Activated naive CD4-positive, alpha-beta T cell treated with anti-CD3 and anti-CD28 coated beads, Interleukin-2, amount 50 U/mL, for 16 hours (primary cell): ENCODE results near the gene DISP1.
A peak's percentile ranks its signal among the peaks of the same experiment; 100 is the strongest.

Experiments used
- DNase-seq: peaks from one replicate; pipeline ENCODE4 v3.0.0-alpha.2; 2020

Gene DISP1

GRCh38 chr1:222814536-222815439 is at the start of gene DISP1:
Gene DISP1 (plus strand): TSS chr1:222815039. CDS start chr1:222942824, 127,785 bp downstream.
- DNase-seq: peak; percentile 77

DNA sequence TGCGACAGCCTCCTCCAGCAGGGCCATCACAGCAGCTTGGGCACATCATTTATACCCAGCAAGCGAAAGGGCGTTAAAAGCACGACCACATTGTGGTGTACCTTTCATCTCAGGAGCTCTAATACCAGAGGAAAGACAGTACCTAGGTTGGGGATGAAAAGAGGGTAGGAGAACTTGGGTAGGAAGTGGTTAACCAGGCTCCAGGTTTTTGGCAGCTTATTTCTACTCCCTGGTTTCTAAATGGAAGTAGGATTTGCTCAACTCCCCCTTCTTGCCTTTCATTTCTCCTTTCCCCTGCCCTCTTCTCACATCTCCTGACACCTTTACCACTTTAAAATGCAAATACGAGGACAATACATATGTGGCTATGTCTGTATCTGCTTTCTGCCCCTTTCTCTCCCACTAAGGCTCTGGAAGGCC is 47.7 kb upstream of the DISP1 start:
- DNase-seq: no peak

GRCh38 chr1:222768592-222768991 is 46.2 kb upstream of the DISP1 start:
- no peak for DNase-seq

DNA sequence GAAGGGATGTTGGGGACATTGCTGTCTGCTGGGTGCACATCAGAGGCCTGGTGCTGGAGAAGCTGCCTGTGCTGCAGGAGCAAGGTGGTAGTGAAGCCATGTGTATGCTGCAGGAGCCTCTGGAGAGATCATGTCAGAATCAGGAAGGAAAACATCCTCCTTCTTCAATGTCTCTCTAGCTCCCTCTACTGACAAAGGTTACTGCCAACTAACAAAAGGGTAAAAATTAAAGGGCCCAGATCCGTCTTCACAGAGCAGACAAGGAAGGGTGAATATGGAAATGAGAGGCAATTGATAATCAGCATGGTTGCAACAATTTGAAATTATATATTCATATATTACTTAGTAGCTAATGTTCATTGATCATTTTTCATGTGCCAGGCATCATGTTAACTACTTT is 45.7 kb upstream of the DISP1 start:
- DNase-seq: no peak

DNA sequence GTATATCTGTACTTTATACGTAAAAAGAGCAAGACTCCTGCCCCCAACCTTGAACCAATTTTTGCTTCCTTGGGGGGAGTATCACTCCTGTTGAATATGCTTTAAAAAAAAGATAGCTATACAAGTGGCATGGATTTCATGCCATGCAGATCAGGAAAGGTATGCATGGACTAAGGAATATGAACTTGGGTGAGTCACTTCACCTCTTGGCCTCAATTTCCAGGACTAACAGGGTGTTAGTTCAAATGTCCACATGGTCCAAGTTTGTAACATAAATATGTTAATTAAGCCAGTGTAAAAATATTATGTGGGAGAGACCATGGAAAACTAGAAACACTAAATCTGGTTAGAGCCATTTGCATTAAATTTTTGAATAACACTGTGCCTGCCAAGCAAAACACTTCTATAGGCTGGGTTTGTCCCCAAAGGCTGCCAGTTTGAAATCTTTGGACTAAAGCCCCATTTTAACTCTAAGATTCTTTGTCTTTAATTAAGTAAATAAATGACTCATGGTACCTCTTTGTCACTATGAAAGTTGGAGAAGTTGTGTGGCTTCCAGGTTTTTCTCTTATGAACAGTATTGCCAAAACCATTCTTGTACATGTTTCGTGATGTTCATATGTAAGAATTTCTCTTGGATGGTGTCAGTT is 44.7 kb upstream of the DISP1 start:
- DNase-seq: no peak

DNA sequence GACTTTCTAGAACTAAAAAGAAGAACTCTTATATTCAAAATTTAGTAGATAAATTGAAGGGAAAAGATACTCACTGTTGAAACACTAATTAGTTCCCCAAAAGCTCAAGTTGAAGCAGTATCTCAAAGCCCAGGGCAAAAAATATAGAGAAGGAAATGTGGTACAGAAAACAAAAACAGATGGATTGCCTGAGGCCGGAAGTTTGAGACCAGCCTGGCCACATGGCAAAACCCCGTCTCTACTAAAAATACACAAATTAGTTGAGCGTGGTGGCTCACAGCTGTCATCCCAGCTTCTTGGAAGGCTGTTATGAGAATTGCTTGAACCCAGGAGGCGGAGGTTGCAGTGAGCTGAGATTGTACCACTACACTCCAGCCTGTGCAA is 41.9 kb upstream of the DISP1 start:
- no peak for DNase-seq

- DNase-seq: no peak
Measured at GRCh38 chr1:222777463-222777862, 37.4 kb upstream of the DISP1 start.

- DNase-seq: no peak
Measured at GRCh38 chr1:222777977-222778376, 36.9 kb upstream of the DISP1 start.

- DNase-seq: no peak
Measured at GRCh38 chr1:222781251-222781650, 33.6 kb upstream of the DISP1 start.

DNA sequence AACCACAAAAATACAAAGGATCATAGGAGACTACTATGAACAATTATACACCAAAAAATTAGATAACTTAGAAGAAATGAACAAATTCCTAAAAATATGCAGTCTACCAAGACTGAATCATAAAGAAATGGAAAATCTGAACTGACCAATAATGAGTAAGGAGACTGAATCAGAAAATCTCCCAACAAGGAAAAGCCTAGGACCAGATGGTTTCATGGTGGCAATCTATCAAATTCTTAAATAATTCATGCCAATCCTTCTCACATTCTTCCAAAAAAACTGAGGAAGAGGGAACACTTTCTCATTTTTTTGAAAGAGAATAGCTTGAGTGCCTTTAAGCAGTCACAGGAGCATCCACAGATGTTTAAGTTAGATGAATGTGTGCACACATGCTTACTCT is 31.8 kb upstream of the DISP1 start:
- DNase-seq: no peak

DNA sequence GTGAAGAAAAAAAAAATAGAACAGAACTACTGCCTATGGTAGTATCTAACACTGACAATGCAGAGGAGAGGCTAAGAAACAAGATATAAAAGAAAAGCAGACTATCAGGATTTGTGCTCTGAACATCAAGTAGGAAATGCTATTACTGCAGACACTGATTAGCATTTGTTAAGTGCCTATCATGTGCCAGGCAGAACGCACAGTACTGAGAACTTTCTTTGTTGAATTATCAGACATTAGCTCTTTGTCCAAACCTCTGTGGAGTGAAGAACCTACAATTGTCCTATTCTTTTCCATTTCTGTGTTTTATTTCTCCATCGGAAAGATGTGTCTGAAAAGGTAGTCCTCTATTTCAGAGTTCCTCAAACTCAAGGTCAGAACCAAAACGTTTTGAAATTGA is 30.5 kb upstream of the DISP1 start:
- no peak for DNase-seq

DNA sequence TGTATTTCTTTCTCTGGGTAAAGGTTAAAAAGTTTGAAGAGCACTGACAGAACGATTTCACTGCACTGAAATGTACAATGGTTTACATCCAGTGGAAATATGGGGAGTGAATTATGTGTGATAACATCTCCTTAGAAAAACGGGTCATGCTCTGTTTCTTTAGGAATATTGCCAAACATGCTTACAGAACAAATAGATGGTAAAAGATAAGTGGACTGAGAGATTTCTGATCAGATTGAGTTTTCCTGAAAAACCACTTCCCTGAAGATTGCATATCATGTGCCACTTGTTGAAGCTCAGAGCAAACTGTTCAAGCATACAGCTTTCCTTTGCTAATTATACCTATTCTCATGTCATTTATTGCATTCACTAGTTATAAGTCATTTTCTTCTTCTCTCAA is 29.9 kb upstream of the DISP1 start:
- no peak for DNase-seq

DNA sequence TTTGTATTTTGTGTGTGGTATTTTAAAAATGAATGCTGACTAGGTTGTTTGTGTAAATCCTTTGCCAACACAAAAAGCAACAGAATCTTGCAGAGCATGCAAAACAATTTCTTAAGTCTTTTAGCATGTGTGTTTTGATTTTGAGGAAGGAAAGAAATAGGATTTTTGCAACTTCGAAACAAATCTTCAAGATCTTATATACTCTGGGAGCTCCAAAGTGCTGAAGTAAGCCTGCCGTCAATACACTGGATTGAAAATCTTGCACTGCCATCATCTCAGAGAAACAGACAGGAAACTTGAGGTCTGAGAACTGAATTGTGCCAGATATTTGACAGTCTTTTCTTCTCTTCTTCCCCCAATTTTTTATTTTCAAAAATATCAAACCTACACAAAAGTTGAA is 29.3 kb upstream of the DISP1 start:
- no peak for DNase-seq

GRCh38 chr1:222786121-222786520 is 28.7 kb upstream of the DISP1 start:
- DNase-seq: no peak

GRCh38 chr1:222787729-222788128 is 27.1 kb upstream of the DISP1 start:
- DNase-seq: no peak

- DNase-seq: no peak
Measured at GRCh38 chr1:222788402-222789156, 26.3 kb upstream of the DISP1 start.

DNA sequence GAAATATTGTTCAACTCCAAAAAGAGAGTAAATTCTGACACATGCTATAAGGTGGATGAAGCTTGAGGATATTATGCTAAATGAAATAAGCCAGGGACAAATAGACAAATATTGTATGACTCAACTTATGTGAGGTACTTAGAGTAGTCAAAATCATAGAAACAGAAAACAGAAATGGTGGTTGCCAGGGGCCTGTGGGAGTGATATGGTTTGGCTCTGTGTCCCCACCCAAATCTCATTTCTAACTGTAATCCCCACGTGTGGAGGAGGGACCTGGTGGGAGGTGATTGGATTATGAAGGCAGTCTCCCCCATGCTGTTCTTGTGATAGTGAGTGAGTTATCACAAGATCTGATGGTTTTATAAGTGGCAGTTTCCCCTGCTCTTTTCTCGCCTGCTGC is 24.7 kb upstream of the DISP1 start:
- no peak for DNase-seq

- no peak for DNase-seq
Measured at GRCh38 chr1:222790520-222790919, 24.3 kb upstream of the DISP1 start.

DNA sequence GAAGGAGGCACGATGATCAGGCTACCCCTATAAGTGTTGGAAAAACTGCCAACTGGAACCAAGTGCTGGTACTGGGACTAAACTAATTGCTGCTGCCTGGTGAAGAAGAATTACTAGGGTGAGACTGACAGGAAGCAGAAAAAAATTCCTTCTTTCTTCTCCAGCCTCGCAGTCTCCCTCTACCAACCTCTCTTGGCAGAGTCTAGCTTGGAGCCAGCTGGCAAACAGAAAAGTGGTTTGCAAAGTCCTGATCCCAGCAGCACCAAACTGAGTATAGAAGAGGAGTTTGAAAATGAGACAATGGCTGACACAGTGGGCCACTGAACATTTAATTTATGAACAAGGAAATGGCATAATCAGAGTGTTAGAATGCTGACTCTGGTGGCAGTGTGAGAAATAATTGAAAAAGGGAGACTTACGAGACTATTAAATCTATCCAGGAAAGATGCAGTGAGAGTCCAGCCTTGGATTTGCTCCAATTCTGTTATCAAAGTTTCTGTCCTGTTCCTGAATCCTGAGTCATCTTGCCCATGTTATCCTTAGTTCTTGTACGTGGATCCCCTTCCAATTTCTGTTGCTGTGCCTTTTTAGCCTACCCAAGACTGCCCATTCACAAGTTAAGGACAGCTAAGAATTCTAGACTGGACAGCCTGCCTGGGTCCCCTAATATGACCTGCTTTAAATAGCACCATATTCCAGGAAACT is 23.7 kb upstream of the DISP1 start:
- DNase-seq: no peak

DNA sequence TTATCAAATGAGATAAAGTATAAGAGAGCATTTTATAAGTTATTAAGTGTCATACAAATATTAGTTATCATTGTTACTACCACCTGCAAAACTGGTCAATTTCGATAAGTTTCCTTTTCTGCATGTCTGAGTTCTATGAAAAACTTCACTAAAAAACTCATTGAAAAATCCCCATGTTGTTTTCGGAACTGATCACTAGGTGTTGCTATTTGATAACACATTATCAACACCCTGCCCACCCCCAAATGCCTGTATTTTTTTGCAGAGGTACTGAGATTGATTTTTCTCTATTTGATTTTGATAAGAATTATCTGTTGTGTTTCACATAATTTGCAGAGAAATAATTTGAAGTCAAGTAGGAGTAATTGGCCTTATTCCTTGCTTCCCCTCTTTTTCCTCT is 22.1 kb upstream of the DISP1 start:
- DNase-seq: no peak

DNA sequence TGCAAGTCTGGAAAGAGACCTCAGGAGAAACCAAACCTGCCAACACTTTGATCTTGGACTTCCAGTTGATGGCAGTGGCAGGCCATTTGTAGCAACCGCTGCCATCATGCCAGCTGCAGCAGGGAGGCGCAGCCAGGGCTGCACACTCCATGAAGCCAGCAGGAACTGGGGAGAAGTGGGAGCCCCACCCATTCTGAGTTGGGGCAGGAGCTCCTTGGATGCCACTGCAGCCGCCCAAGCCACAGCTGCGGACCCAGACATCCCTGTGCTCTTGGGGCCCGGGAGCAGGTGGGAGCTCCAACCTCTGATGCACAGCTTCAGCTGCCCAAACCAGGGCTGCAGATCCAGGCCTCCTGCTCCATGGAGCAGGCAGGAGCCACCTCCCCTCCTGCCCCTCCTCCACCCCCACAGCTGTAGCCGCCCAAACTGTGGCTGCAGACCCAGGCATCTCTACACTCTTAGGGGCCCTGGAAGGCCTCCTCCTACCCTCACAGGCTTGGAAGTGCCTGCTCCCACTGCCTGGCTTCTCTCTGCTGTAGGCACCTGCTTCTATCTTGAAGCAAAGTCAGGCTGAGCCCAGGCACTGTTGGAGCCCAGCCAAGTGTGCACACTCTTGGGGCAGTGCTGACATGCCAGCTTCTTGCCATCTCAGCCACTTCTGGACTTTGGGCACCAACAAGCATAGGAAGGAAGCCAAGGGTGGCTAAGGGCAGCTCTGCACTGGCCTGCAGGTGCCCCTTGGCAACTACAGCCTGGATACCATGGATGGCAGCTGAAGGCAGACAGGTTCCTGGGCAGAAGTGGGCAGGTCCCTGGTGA is 20.0 kb upstream of the DISP1 start:
- no peak for DNase-seq

DNA sequence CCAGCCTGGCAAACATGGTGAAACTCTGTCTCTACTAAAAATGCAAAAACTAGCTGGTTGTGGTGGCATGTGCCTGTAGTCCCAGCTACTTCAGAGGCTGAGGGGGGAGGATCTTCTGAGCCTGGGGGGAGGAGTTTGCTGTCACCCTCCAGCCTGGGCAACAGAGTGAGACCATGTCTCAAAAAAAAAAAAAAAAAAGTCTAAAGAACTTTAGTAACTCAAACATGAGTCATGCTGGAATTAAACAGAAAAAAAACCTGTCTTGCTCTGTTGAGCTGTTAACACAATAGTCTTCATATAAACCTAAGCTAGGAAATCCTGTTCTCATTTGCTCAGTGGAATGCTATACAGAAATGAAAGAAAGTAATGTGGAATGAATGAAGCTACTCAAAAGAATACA is 16.7 kb upstream of the DISP1 start:
- peak; percentile 24 for DNase-seq
